IMR-90 (cell line): ENCODE results near the gene CLASRP. TPM values are rescaled to one million over a fixed set of nuclear protein-coding genes. Genes with fewer than 3 reads are reported as not detected.

ENCODE experiments used
- ATAC-seq: fragments of 200-7000 bp; cut with Tn5 transposase; 2 replicates; pipeline ENCODE4 v1.9.1; 2020; ENCODE audit warnings: low read depth, mild to moderate bottlenecking, moderate library complexity
- BruUV-seq: library from RNA; stranded (reverse); fragments of 400-500 nt; replicated peaks from 2 replicates; lab custom pipeline; 2021; lab: Mats Ljungman, UMichigan
- CTCF ChIA-PET: fragments of 300-600 bp; formaldehyde crosslinking; extraction: SDS; loops from one replicate; lab custom pipeline; 2021; ENCODE audit warnings: antibody characterized with exemption; lab: Yijun Ruan, JAX
- POLR2A ChIA-PET: fragments of 300-600 bp; sonication (Branson Sonifier 250); formaldehyde crosslinking; loops from one replicate; lab custom pipeline; 2022; ENCODE audit warnings: antibody characterized with exemption; ENCODE audit not compliant: unreplicated experiment; lab: Charles Lee
- DNase-seq: peaks from one replicate; pipeline ENCODE4 v3.0.0; 2013
- H2AFZ ChIP-seq: replicated peaks from 2 replicates; pipeline ENCODE3; 2013; ENCODE audit warnings: low read length, mild to moderate bottlenecking; ENCODE audit not compliant: poor library complexity
- H2AK5ac ChIP-seq: 2 replicates; pipeline ENCODE4 v1.6.1; 2013; ENCODE audit warnings: low read depth, low read length, inconsistent platforms
- H2AK9ac ChIP-seq: replicated peaks from 2 replicates; pipeline ENCODE3; 2013; ENCODE audit warnings: mild to moderate bottlenecking, low read depth, low read length, moderate library complexity; ENCODE audit not compliant: poor library complexity
- H2BK120ac ChIP-seq: 2 replicates; pipeline ENCODE4 v1.6.1; 2013; ENCODE audit warnings: low read depth, low read length, inconsistent platforms
- H2BK15ac ChIP-seq: 3 replicates; pipeline ENCODE4 v1.6.1; 2013; ENCODE audit warnings: low read depth, low read length, inconsistent platforms
- H2BK20ac ChIP-seq: 2 replicates; pipeline ENCODE4 v1.6.1; 2013; ENCODE audit warnings: low read depth, mild to moderate bottlenecking, inconsistent platforms, low read length, moderate library complexity
- H2BK5ac ChIP-seq: 2 replicates; pipeline ENCODE4 v1.6.1; 2013; ENCODE audit warnings: mild to moderate bottlenecking, low read depth, low read length, inconsistent platforms; ENCODE audit not compliant: poor library complexity, severe bottlenecking
- H3K14ac ChIP-seq: replicated peaks from 2 replicates; pipeline ENCODE4 v1.6.1; 2013; ENCODE audit warnings: low read depth, low read length, inconsistent platforms
- H3K18ac ChIP-seq: 2 replicates; pipeline ENCODE4 v1.6.1; 2013; ENCODE audit warnings: low read depth, low read length, control low read depth
- H3K23ac ChIP-seq: 2 replicates; pipeline ENCODE4 v1.6.1; 2013; ENCODE audit warnings: low read depth, low read length, inconsistent platforms
- H3K27ac ChIP-seq: 2 replicates; pipeline ENCODE4 v1.5.1; 2013; ENCODE audit warnings: mild to moderate bottlenecking, control low read depth, low read length; ENCODE audit not compliant: insufficient read depth
- H3K27me3 ChIP-seq: 2 replicates; pipeline ENCODE4 v1.6.1; 2013; ENCODE audit warnings: low read length; ENCODE audit not compliant: control insufficient read depth, insufficient read depth
- H3K36me3 ChIP-seq: 2 replicates; pipeline ENCODE4 v1.6.1; 2013; ENCODE audit warnings: low read length, mixed read lengths; ENCODE audit not compliant: control insufficient read depth, insufficient read depth
- H3K4ac ChIP-seq: 2 replicates; pipeline ENCODE4 v1.6.1; 2013; ENCODE audit warnings: low read depth, low read length, inconsistent platforms
- H3K4me1 ChIP-seq: 2 replicates; pipeline ENCODE4 v1.6.1; 2013; ENCODE audit warnings: low read length, mixed read lengths; ENCODE audit not compliant: control insufficient read depth, insufficient read depth
- H3K4me2 ChIP-seq: 2 replicates; pipeline ENCODE4 v1.6.1; 2013; ENCODE audit warnings: low read depth, mild to moderate bottlenecking, control low read depth, low read length, moderate library complexity
- H3K4me3 ChIP-seq: 2 replicates; pipeline ENCODE4 v1.5.1; 2013; ENCODE audit warnings: low read depth, mild to moderate bottlenecking, control low read depth, low read length, moderate library complexity; ENCODE audit not compliant: insufficient read depth
- H3K56ac ChIP-seq: 2 replicates; pipeline ENCODE4 v1.6.1; 2013; ENCODE audit warnings: low read length, inconsistent platforms; ENCODE audit not compliant: insufficient read depth; ENCODE audit errors: extremely low read depth
- H3K79me1 ChIP-seq, 2 experiments: 2 replicates each; pipeline ENCODE4 v1.6.1; 2013; ENCODE audit warnings: low read length in 2 of 2, inconsistent platforms in 1 of 2, low read depth in 1 of 2
- H3K9ac ChIP-seq: 2 replicates; pipeline ENCODE4 v1.6.1; 2013; ENCODE audit warnings: low read depth, low read length, control low read depth
- H3K9me1 ChIP-seq: 2 replicates; pipeline ENCODE4 v1.6.1; 2013; ENCODE audit warnings: low read length, inconsistent platforms; ENCODE audit not compliant: insufficient read depth
- H3K9me3 ChIP-seq: 2 replicates; pipeline ENCODE4 v1.6.1; 2013; ENCODE audit warnings: low read length; ENCODE audit not compliant: control insufficient read depth, insufficient read depth
- H4K20me1 ChIP-seq: 2 replicates; pipeline ENCODE4 v1.6.1; 2013; ENCODE audit warnings: low read length, inconsistent platforms; ENCODE audit not compliant: insufficient read depth
- H4K5ac ChIP-seq: 2 replicates; pipeline ENCODE4 v1.6.1; 2013; ENCODE audit warnings: mild to moderate bottlenecking, low read depth, low read length, control low read depth
- H4K8ac ChIP-seq, 2 experiments: 2 replicates each; pipeline ENCODE4 v1.6.1; 2013; ENCODE audit warnings: low read depth in 2 of 2, low read length in 2 of 2, control low read depth in 1 of 2, inconsistent platforms in 1 of 2
- H4K91ac ChIP-seq: 2 replicates; pipeline ENCODE4 v1.6.1; 2013; ENCODE audit warnings: low read depth, low read length, inconsistent platforms; ENCODE audit not compliant: insufficient read depth
- RFX5 ChIP-seq: IDR thresholded peaks from 2 replicates; pipeline ENCODE4 v1.8.0; 2012; ENCODE audit warnings: low read depth, mild to moderate bottlenecking, low read length, moderate library complexity
- USF2 ChIP-seq: fragments of 150-350 bp; IDR thresholded peaks from 2 replicates; pipeline ENCODE4 v1.6.1; 2017; ENCODE audit warnings: mild to moderate bottlenecking, antibody characterized with exemption, low read length, low read depth
- WGBS, 2 experiments: methylation state at CpG; one replicate each; pipeline versions ENCODE4 v1.1.5 to v1.1.7; 2013; ENCODE audit warnings: missing lambda C conversion rate in 2 of 2; ENCODE audit not compliant: insufficient read length in 1 of 2; ENCODE audit errors: extremely low coverage in 2 of 2; 5-methylcytosine and 5-hydroxymethylcytosine counted together
- dilution Hi-C: fragments of 300-500 bp; cut with HindIII; formaldehyde crosslinking; loops from one replicate; pipeline ENCODE4 v1.14.3; 2018; ENCODE audit warnings: low sequenced_read_pairs; ENCODE audit not compliant: unreplicated experiment
- in situ Hi-C: fragments of 300-500 bp; cut with MboI; formaldehyde crosslinking; loops from 3 replicates; pipeline ENCODE4 v1.14.3; 2019; ENCODE audit warnings: low sequenced_read_pairs, inconsistent platforms, mixed read lengths
- intact Hi-C: fragments of 100-400 bp; cut with micrococcal nuclease; formaldehyde crosslinking; loops from 2 replicates; pipeline ENCODE4 v1.10.0; 2022
- polyA plus RNA-seq, 3 experiments: library from polyadenylated mRNA; depleted of rRNA; stranded (reverse); fragments of >200 nt; gene quantifications; 2 replicates each; pipeline ENCODE4 v1.2.3, GENCODE V29; 2012; ENCODE audit warnings: low replicate concordance in 1 of 3
- total RNA-seq: library from RNA; depleted of rRNA; stranded (reverse); fragments of >200 nt; gene quantifications from 2 replicates; pipeline ENCODE4 v1.2.3, GENCODE V29; 2012
- TF ChIP-seq, protein P1 (sequence below): fragments of 150-350 bp; IDR thresholded peaks from 2 replicates; pipeline ENCODE4 v1.6.1; 2016; ENCODE audit warnings: low read depth, mild to moderate bottlenecking, low read length, moderate library complexity, borderline replicate concordance
- TF ChIP-seq, protein P2 (sequence below): conservative IDR thresholded peaks from 2 replicates; pipeline ENCODE4 v1.5.1; 2012; ENCODE audit warnings: mild to moderate bottlenecking, low read depth, low read length, improper control_type of control experiment

The CLASRP gene
- total and polyA plus RNA-seq, 2 of the 4 experiments (the other 2 are of a cell fraction): 19.9 to 31.7 TPM

- Histone ChIP-seq H2BK5ac (no peak overlapping the region), H3K79me1 (peaks cover 45 to 97% of the 10 kb centered on the region in 2 experiments; a peak in 3 of 4 replicates), H3K18ac (no peak overlapping the region), H3K23ac (no peak overlapping the region), H3K4me3 (no peak overlapping the region), H3K14ac (no peak overlapping the region), H4K5ac (no peak overlapping the region), H2AK5ac (no peak overlapping the region), H3K4me2 (no peak overlapping the region), H2BK15ac (no peak overlapping the region), H3K27ac (no peak overlapping the region), H2AFZ (no peak overlapping the region), H4K91ac (no peak overlapping the region), H3K56ac (no peak overlapping the region), H3K4me1 (peaks cover 5% of the 10 kb centered on the region; the same call in 1 of the 2 replicates), H4K8ac (no peak overlapping the region), H3K27me3 (no peaks in the 10 kb centered on the region), H2BK20ac (no peak overlapping the region), H3K4ac (no peak overlapping the region), H2AK9ac (no peak overlapping the region), H3K9ac (no peak overlapping the region), H3K36me3 (peaks cover 6% of the 10 kb centered on the region), H3K9me1 (peaks cover 39% of the 10 kb centered on the region), H2BK120ac (no peak overlapping the region), H4K20me1 (peaks cover 96% of the 10 kb centered on the region), H3K9me3 (no peaks in the 10 kb centered on the region)
- TF ChIP-seq, protein P1, sequence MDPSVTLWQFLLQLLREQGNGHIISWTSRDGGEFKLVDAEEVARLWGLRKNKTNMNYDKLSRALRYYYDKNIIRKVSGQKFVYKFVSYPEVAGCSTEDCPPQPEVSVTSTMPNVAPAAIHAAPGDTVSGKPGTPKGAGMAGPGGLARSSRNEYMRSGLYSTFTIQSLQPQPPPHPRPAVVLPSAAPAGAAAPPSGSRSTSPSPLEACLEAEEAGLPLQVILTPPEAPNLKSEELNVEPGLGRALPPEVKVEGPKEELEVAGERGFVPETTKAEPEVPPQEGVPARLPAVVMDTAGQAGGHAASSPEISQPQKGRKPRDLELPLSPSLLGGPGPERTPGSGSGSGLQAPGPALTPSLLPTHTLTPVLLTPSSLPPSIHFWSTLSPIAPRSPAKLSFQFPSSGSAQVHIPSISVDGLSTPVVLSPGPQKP: no peak
- TF ChIP-seq, protein P2, sequence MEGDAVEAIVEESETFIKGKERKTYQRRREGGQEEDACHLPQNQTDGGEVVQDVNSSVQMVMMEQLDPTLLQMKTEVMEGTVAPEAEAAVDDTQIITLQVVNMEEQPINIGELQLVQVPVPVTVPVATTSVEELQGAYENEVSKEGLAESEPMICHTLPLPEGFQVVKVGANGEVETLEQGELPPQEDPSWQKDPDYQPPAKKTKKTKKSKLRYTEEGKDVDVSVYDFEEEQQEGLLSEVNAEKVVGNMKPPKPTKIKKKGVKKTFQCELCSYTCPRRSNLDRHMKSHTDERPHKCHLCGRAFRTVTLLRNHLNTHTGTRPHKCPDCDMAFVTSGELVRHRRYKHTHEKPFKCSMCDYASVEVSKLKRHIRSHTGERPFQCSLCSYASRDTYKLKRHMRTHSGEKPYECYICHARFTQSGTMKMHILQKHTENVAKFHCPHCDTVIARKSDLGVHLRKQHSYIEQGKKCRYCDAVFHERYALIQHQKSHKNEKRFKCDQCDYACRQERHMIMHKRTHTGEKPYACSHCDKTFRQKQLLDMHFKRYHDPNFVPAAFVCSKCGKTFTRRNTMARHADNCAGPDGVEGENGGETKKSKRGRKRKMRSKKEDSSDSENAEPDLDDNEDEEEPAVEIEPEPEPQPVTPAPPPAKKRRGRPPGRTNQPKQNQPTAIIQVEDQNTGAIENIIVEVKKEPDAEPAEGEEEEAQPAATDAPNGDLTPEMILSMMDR: no peak
- TF ChIP-seq USF2: no peak
- TF ChIP-seq RFX5: no peak
- dilution Hi-C loops: no loop called here
- ATAC-seq (no peak), DNase-seq (no peak)
- ChIA-PET CTCF (interaction anchor here (0.5 kb wide), 1 partner anchor 372 kb away, joined by 6 read pairs; no protein-coding TSS in a partner anchor), POLR2A (no interaction called here)
- BruUV-seq: no TSS peak
- in situ Hi-C loops: no loop called here
- intact Hi-C loops: no loop called here
- WGBS, 2 experiments: 89% methylated on average over 3 of the region's 9 CpGs; no CpG with 5 or more reads in 1 of the 2 experiments
Observed at GRCh38 chr19:45113628-45114027, 74.8 kb downstream of the CLASRP start.
